Activated CD4-positive, alpha-beta T cell treated with anti-CD3 and anti-CD28 coated beads, Interleukin-2, Interleukin-4, amounts not matched to agents 100 ng/mL and 50 ng/mL, durations not matched to agents 16 hours and 8 hours (primary cell): ENCODE data around the gene MPPED1.

Source experiments
- DNase-seq: peaks from one replicate; pipeline ENCODE4 v3.0.0-alpha.2; 2020; ENCODE audit warnings: low spot score

The MPPED1 gene

GRCh38 chr22:43542681-43543521, 131.1 kb downstream of the MPPED1 start:
- no peak for DNase-seq

- DNase-seq: no peak
These were observed 131.9 kb downstream of the MPPED1 start for GRCh38 chr22:43543522-43544288.

GRCh38 chr22:43544289-43544673, 132.5 kb downstream of the MPPED1 start:
- DNase-seq: no peak

GRCh38 chr22:43546186-43546585, 134.4 kb downstream of the MPPED1 start:
- DNase-seq: no peak

GRCh38 chr22:43550024-43550620, 138.3 kb downstream of the MPPED1 start:
- no peak for DNase-seq

GRCh38 chr22:43550672-43551071, 138.9 kb downstream of the MPPED1 start:
- no peak for DNase-seq

- DNase-seq: no peak
These were observed 141.8 kb downstream of the MPPED1 start for GRCh38 chr22:43553451-43554258.

- no peak for DNase-seq
These were observed 142.4 kb downstream of the MPPED1 start for GRCh38 chr22:43554259-43554636.

- DNase-seq: no peak
These were observed 143.0 kb downstream of the MPPED1 start for GRCh38 chr22:43554694-43555365.

GRCh38 chr22:43555561-43556515, 144.0 kb downstream of the MPPED1 start:
- no peak for DNase-seq
